GM23248 (cell line): Measurements from ENCODE around the gene SEPTIN14.
"Not testable (repeated sequence)": the region's sequence is repeated elsewhere in the genome, so short reads cannot be mapped to it uniquely, and the experiment has no call there.

ENCODE experiments used
- EZH2 ChIP-seq: fragments of 200-600 bp; sonication (generic); IDR thresholded peaks from 2 replicates; pipeline ENCODE4 v1.6.1; 2018; ENCODE audit warnings: antibody characterized with exemption, mild to moderate bottlenecking; ENCODE audit not compliant: insufficient read depth, poor library complexity, severe bottlenecking
- EZH2phosphoT487 ChIP-seq: fragments of 200-600 bp; sonication (generic); IDR thresholded peaks from 2 replicates; pipeline ENCODE4 v1.6.1; 2018; ENCODE audit warnings: antibody characterized with exemption, moderate library complexity, mild to moderate bottlenecking, low read depth; ENCODE audit not compliant: insufficient read depth

DNA sequence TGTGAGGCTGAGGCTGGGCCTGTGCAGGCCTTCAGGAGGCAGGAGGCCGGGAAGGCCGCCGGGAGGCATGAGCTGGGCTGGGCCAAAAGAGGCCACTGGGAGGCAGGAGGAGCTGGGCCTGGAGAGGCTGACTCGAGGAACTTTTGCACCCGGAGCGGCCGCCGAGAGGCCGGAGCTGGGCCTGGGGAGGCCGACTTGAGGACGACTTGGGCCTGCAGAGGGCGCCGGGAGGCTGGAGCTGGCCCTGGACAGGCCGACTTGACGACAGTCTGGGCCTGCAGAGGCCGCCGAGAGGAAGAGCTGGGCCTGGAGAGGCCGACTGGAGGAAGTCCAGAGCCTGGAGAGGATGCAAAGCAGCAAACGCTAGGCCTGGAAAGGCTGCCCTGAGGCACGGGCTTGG is 117.8 kb downstream of the SEPTIN14 start:
- TF ChIP-seq EZH2, EZH2phosphoT487: not testable (repeated sequence)
